HG02588 (cell line): ENCODE results near the gene RERE.
"Not testable (repeated sequence)": the region's sequence is repeated elsewhere in the genome, so short reads cannot be mapped to it uniquely, and the experiment has no call there.

Source experiments
- ATAC-seq: cut with Tn5 transposase; IDR thresholded peaks from one replicate; pipeline ENCODE4 v1.9.1; 2021; ENCODE audit warnings: mild to moderate bottlenecking, moderate library complexity; ENCODE audit not compliant: unreplicated experiment

The RERE gene

DNA sequence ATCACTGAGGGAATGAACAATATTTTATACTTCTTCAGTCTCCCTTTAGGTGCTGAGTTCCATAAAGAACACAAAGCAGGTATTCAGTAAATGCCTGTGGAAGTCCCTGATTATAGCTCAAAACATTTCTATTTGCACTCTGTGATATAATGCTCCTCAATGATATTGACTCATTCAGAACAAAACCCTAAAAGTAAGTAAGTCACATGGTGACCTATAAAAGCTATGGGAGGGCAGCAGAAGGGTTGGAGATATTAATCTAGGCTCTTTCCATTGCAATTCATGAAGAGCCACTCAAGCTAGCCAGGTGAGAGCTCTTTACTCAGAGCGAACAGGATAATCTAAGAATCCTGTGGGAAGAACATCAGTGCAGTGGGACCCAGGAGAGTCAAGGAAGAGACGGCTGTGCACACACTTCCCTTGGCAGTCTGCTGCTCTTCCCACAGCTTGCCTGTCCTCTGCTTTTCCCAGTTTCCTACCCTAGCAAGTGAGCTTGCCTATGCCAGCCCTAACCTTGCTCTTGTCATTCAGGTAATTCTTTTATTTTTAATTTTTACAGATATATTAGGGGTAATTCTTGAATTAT, 197.4 kb downstream of the RERE start:
- ATAC-seq = not testable (repeated sequence)

DNA sequence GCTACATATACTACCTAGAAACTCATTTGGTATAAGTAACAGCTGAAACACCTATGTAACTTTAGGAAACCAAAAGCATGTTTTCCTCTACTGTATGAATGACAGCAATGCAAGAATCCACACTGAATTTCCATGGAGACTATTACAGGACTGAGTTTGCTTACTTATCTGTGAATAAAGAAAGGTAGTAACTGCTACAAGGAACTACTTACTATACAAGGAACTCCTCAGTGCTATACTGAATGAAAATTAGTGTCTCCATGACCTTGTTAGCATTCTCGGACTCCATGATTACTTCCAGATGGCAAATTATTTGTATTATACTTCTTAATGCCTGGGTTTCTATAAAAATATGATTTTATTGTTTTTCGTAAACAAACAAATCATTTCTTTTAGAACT, 198.0 kb downstream of the RERE start:
- ATAC-seq = not testable (repeated sequence)

DNA sequence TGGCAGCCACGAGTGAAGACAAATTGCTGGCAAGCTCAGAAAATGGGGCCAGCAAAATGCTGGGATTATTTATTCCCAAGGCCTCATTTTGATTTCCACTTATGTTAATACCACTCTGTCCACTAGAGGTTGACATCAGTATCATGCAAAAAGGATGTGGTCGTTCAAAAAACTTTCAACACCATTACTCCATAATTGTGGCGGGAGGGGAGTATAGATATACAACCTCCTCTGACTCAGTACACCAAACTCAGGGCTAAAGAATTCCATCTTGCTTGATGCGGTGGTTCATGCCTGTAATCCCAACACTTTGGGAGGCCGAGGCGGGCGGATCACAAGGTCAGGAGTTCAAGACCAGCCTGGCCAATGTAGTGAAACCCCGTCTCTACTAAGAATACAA, 200.6 kb downstream of the RERE start:
- not testable (repeated sequence) for ATAC-seq

DNA sequence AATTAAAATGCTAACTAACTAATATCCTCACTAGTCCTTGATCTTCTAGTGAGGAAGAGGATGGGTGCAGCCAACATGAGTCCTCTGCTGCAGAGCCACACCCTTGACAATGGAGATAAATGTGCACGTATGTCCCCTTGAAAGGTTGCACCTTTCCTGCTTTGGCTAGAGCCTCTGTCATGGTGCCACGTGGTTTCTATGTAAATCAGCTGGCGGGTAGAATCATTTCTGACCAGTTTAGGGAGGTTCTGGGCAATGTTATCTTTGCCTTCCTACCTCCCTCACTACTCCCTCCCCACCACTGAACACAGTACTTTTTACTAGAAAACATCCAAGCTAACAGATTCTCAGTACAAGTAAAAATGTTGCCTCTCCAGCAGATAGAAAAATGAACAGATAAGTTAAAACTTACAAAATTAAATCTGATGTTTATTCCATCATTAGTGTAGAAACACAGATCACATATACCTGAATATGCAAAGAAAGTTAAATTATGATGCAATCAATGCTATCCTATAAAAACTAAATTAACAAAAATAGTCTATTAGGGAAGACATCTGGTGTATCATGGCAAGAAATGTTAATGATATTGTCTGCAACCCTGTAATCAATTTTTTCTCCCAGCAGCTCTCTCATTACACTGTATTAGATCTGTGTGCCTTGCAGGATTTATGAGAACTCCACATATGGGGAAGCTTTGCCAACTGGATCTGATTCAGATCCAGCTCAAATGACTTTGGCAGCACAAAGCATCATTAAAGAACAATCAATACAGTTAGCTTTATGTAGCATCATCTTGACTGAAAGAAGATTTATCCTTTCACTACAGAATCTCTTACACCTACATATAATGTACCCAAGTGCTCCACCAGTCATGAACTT, 205.6 kb downstream of the RERE start:
- not testable (repeated sequence) for ATAC-seq

DNA sequence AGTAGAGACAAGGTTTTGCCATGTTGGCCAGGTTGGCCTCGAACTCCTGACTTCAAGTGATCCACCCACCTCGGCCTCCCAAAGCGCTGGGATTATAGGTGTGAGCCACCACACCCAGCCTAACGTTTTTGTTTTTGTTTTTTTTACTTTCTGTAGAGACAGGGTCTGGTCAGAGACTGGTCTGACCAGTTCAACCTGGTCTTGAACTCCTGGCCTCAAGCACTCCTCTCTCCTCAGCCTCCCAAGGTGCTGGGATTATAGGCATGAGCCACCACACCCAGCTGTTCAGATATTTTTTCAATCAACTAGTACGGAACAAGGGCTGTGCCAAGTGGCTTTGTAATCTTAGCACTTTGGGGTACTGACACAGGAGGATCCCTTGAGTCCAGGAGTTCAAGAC, 209.5 kb downstream of the RERE start:
- ATAC-seq = no peak

DNA sequence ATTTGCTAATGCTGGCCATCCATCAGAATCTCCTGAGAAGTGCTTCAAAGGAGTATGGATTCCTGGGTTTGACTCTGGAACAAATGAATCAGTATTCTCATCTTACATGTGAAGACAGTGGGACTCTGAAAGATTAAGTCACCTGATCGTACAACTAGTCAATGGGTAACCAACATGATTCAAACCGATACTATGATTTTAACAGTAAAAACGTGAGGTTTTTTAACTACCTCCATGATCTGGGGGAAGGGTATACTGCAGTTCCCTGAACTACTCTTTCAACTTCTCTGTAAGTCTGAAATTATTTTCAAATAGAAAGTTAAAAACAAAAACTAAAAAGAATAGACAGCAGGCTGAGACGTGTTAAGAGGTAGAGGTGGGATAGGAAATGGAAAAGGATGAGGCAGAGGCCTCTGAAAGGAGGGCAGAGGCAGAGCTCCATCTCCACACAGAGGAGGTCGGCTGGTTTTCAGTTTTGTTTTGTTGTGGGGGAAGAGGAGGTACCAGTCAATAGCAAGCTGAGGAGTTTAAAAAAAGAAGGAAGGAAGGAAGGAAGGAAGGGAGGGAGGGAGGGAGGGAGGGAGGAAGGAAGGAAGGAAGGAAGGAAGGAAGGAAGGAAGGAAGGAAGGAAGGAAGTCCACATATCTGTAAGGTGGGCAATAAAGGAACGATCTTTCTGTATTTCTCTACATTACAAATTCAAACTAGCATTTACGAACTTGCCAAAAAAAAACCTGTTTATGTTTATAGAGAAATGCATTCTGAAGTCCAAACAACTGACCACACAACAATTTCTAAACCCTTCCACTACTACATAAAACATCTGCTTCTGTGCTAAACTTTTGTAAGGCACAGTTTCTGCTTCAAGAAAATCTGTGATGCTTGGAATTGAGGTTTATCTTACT, 213.1 kb downstream of the RERE start:
- ATAC-seq = peak; percentile 78

DNA sequence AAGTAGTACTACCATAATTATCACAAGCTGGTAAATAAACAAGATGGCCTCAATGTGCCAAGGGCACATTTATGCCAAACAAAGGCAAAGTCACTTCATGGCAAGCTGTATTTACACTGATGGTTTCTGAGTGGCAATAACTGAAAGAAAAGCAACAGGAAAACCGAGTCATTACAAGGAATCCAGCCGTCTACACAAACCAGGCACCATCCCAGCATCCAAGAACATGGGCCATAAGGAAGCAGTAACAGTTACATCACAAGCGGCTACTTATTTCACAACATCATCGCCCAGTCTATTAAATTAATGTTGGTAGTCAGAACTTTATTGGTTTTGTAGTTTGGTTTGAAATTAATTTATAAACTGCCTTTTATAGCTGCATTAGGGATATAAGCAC, 214.2 kb downstream of the RERE start:
- no peak for ATAC-seq

DNA sequence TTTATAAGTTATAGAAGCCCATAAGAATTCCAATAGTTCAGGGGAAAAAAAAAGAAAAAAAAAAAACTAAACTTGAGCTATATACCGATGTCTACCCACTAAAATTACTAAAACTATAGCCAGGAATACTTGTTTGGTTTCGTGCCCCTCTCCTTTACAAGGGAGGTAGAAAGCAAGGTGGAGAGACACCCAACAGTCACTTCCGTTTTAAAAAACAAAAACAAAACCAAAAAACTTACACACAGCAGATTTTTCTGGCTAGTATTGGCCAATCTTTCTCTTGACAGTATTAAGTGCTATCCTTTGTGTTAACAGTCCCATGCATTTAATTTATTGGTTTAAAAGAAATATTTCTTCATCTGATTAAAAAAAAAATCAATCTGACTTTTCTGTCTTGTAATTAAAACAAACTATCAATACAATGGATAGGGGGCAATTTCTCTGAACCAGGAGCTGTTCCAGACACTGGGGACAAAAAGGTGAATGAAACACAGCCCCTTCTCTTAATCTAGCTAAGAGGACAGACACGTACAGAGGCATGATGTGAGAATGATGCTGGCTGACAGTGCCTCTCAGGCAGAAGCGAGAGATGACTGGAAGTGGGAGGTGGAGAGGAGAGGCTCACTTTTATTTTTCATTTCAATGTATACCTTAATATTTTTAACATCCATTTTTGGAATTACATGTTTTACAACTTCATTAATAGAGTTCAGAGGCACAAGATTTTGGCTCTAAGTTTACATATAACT, 214.8 kb downstream of the RERE start:
- ATAC-seq = no peak

DNA sequence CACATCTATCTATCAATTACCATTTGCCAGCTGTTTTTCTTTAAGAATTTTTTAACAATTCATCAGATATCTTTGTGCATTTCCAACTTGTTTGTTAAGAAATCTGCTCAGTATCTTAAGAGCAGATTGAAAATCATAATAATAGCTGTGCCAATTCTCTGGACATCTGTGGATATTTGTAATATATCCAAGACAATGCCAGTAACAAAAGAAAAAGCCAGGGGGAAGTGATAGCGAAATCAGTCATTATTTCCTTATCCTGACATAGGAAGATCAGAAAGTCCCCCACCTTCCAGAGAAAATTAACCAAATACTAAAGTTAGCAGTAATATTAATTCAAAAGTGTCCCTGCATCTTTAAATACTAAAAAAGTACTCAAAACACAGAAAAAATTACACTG, 217.1 kb downstream of the RERE start:
- no peak for ATAC-seq

DNA sequence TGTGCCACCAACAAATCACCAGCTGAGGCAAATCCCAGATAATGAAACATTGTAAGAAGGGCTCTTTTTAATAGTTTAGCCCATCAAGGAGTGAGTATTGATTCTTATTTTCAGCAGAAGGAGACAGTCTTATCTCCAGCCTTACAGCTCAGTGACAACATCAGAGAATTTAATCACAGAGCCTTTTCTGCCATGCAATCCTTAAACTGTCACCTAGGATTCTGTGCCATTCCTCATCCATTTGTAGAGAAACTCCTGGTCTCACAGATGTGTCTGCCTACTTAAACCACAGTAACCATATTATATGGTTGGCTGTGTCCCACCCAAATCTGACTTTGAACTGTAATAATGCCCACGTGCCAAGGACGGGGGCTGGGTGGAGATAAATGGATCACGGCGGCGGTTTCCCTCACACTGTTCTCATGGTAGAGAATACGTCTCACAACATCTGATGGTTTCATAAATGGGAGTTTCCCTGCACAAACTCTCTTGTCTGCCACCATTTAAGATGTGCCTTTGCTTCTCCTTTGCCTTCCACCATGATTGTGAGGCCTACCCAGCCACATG, 217.7 kb downstream of the RERE start:
- ATAC-seq = no peak

DNA sequence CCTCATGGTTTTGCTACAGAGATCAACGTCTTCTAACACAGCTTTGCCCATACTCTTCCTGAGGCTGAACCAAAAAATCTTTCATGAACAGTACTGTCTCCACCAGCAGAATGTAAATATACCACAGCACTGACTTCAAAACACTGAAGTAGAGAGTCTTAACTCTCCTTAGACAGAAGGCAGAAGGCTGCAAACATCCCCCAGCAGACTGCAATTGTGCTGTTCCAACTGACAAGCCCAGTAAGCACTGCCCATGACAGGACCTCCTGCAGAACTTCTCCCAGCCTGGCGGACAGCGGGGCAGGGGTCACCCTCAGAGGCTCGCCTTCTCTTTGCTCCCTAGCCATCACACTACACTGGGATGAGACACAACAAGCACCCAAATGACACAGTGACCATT, 218.7 kb downstream of the RERE start:
- no peak for ATAC-seq

DNA sequence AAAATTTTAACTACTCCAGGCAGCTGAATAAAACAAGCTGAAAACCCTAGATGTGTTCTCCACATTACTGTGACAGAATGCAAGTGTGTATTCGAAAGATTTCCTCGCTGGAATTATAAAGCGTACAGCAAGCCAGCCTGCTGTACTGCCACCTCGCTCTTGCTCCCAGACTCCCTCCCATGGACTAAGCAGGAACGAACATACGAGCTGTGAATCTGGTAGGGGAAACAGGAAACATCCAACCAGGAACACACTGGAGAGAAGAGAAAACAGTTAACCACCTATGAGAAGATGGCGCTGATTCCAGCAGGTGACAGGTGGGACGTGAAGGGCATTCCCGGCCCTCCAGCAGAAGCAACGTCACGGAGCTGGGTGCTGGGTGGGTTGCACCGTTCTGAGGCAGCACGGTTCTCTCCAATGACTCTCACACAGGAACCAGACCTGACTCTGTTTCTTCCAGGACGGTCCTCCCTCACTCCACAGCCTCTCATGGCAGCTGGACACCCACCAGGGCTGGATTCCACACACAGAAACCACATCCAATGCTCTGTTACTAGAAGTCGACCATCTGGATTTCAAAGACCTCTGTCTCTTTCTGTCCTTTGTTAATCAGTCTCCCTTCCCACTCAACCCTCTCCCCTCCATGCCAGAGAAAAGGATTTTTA, 219.2 kb downstream of the RERE start:
- ATAC-seq = no peak

DNA sequence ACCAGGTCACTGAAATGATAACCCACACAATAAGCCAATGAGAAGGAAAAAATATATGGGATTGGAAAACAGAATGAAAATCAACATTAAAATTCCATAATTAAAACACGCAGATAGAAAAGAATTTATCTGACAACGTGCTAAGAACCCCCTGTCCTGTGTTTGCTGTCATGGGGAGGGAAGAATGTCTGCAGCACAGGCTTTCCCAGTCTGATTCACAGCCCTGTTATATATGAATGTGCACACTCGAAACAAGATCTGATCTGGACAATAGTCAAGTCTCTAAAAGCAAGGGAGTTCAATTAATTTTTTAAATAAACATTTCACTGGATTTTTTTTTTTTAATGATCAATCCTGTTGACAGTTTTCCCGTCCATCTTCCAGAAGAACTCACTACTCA, 220.0 kb downstream of the RERE start:
- no peak for ATAC-seq

DNA sequence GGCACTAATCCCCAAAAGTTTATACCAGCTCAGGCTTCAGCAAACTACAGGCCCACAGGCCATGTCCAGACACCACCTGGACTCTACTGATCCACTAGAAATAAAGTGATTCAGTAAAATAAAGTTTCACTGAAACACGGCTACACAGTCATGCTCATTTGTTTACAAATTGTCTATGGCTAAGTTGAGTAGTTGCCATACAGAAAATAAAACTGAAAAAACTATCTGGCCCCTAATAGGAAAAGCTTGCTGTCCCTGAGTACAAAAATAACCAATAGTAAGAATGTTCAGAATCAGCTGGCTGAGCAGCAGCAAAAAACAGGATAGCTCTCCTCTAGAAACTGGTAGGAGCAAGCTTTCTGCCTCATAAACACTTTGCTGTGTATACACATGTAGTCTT, 221.5 kb downstream of the RERE start:
- ATAC-seq = no peak

DNA sequence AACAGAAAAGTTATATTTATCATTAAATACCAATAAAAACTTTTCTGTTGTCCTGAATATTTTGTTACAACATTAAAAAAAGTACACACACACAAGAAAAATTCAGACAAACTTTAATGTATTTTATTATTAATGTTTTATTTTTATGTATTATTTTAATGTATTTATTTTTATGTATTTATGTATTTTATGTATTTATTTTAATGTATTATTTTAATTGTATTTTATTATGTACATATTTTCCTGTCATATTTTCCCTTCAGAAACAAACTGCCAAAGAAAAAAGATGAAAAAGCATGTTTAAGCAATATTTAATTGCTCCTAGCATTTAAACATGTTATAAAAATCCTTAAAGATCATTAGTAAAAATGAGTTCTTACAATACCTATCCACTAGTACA, 222.1 kb downstream of the RERE start:
- ATAC-seq = no peak

DNA sequence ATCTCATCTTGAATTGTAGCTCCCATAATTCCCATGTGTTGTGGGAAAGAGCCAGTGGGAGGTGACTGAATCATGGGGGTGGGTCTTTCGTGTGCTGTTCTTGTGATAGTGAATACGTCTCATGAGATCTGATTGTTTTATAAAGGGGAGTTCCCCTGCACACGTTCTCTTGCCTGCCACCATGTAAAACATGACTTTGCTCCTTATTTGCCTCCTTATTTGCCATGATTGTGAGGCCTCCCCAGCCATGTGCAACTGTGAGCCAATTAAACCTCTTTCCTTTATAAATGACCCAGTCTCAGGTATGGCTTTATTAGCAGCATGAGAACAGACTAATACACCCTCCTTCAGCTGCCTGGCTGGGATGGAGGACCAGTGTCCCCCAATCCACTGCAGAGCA, 224.1 kb downstream of the RERE start:
- ATAC-seq = not testable (repeated sequence)

DNA sequence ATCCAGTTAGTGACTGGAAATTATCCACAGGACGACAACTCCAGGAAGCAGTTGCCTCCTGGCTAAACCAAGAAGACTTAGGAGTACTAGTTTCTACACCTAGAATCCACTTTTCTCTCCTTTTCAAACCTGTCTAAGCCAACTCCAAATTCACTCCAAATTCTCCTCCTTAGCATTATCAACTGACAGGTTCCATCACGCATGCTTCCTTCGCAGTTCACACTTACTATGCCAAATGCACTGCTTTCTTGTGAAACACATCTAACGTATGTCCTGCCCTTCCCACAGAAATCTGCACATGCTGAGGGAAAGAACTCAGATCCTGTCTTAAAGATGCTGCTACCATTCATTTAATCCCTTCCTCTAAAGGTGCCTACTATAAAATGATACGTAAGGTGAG, 225.9 kb downstream of the RERE start:
- ATAC-seq = no peak

DNA sequence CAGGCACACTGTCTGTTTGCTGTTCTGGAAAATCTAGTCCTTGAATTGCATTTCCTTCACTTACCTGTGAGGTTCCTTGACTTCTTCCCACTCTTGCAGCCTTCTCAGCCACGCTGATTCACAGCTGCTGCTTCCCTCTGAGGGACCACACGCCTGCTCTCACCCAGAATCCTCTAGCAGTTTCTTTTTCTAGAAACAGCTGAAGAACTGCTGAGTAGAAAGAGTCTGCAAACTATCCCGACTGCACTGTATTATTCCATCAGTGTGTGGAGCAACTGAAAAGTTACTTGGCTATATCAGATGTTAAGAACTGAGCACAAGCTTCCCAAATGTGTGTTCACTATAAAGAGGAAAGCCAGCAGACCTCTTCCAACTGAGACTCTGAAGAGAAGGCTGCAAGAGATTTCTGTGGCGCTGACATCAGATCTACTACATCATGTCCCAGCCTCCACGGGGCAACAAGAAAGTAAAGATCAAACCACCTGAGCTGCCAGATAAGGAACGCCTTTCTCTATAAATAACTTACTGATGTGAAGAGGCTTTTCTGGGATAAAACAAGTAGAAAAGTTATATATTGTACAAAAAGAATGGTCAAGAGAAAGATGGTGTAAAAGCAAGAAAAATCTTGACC, 226.6 kb downstream of the RERE start:
- ATAC-seq = no peak

DNA sequence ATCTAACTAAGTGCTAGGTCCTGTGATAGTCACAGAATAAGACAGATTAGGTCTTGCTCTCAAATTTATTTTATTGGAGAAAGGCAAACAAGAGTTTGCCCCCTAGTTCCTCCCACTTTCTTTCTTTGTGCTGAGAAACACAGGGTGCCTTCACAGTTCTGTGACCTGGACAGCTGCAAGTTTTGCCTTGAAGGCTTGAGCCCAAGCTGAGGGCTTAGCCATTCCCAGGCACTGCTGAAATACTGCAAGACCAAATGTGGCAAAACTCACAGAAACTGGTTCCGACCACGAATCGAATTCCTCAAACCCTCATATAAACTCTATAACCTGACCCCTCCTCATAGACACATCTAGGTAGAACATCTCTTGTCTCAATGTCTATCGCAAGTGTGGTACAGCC, 227.9 kb downstream of the RERE start:
- no peak for ATAC-seq

DNA sequence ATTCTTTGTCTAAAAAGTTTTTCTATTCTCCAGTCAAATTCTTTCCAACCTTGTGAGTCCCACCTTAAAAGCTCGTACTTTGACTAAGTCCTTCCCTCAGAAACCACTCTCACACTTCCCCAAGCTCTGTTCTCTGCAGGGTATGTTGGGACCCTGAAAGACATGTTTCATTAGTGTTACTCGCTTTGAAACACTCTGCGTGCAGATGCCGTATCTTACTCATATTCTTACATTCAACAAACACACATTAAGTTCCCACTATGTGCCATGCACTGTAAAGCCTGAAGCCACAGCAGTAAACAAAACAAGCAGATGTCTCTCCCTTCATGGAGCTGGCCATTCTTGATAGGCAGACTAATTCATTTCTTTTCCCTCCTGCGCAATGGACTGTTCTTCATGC, 229.7 kb downstream of the RERE start:
- ATAC-seq = no peak
